GM12878 (cell line): ENCODE results near the gene MT3. TPM values are rescaled to one million over a fixed set of nuclear protein-coding genes. Genes with fewer than 3 reads are reported as not detected.

ENCODE experiments used
- ATAC-seq: fragments of 200-7000 bp; cut with Tn5 transposase; 3 replicates; pipeline ENCODE4 v1.9.1; 2020; ENCODE audit warnings: mild to moderate bottlenecking, moderate library complexity
- BruUV-seq: library from RNA; stranded (reverse); fragments of 400-500 nt; replicated peaks from 2 replicates; lab custom pipeline; 2021; lab: Mats Ljungman, UMichigan
- CTCF ChIA-PET: fragments of 300-600 bp; sonication (Branson Sonifier 250); formaldehyde crosslinking; extraction: SDS; loops from one replicate; lab custom pipeline; 2021; ENCODE audit warnings: inconsistent platforms; lab: Yijun Ruan, JAX
- POLR2A ChIA-PET: fragments of 350-600 bp; formaldehyde crosslinking; extraction: SDS; loops from one replicate; lab custom pipeline; 2021; ENCODE audit warnings: inconsistent platforms; lab: Charles Lee
- RAD21 ChIA-PET: fragments of 300-600 bp; sonication (Branson Sonifier 250); formaldehyde crosslinking; loops from one replicate; lab custom pipeline; 2023; ENCODE audit warnings: antibody characterized with exemption; ENCODE audit not compliant: unreplicated experiment; lab: Charles Lee
- SMC1A ChIA-PET: fragments of 300-600 bp; sonication (Branson Sonifier 250); formaldehyde crosslinking; loops from one replicate; lab custom pipeline; 2023; ENCODE audit not compliant: unreplicated experiment, uncharacterized antibody; lab: Charles Lee
- DNase-seq: peaks from one replicate; pipeline ENCODE4 v3.0.0-alpha.2; 2011; ENCODE audit warnings: low read depth, low spot score
- FAIRE-seq: peaks from 3 replicates; lab custom pipeline; 2011; peaks lifted over from hg19 to GRCh38; lab: Jason Lieb, UNC
- H2AFZ ChIP-seq: 2 replicates; pipeline ENCODE4 v1.6.0; 2011; ENCODE audit warnings: low read depth, low read length, control low read depth; ENCODE audit not compliant: control insufficient read depth
- H3K27ac ChIP-seq: 2 replicates; pipeline ENCODE4 v1.5.1; 2011; ENCODE audit warnings: control low read depth; ENCODE audit not compliant: control insufficient read depth, insufficient read depth
- H3K27me3 ChIP-seq, 2 experiments: replicated peaks in 1 of 2; 2 replicates each; pipeline versions ENCODE4 v1.6.0 to v1.6.1; 2011; ENCODE audit warnings: low read length in 1 of 2; ENCODE audit not compliant: control insufficient read depth in 2 of 2, insufficient read depth in 2 of 2
- H3K36me3 ChIP-seq, 2 experiments: 2 replicates each; pipeline ENCODE4 v1.5.1; 2011; ENCODE audit warnings: low read length in 1 of 2; ENCODE audit not compliant: control insufficient read depth in 2 of 2, insufficient read depth in 2 of 2
- H3K4me1 ChIP-seq: 2 replicates; pipeline ENCODE4 v1.6.1; 2011; ENCODE audit warnings: mild to moderate bottlenecking, low read length, moderate library complexity, mixed read lengths; ENCODE audit not compliant: control insufficient read depth, insufficient read depth
- H3K4me2 ChIP-seq: 2 replicates; pipeline ENCODE4 v1.6.0; 2011; ENCODE audit warnings: control low read depth; ENCODE audit not compliant: control insufficient read depth, insufficient read depth
- H3K4me3 ChIP-seq: fragments of 200-600 bp; sonication (generic); 2 replicates; pipeline ENCODE4 v1.5.1; 2016
- H3K79me2 ChIP-seq: 2 replicates; pipeline ENCODE4 v1.6.0; 2011; ENCODE audit warnings: low read length; ENCODE audit not compliant: control insufficient read depth, insufficient read depth
- H3K9ac ChIP-seq: 2 replicates; pipeline ENCODE4 v1.8.0; 2011; ENCODE audit warnings: low read length, control low read depth, mixed read lengths; ENCODE audit not compliant: control insufficient read depth, insufficient read depth
- H3K9me3 ChIP-seq: replicated peaks from 3 replicates; pipeline ENCODE4 v1.5.1; 2011; ENCODE audit warnings: mild to moderate bottlenecking, low read length; ENCODE audit not compliant: control insufficient read depth, insufficient read depth
- H4K20me1 ChIP-seq: 2 replicates; pipeline ENCODE4 v1.6.0; 2011; ENCODE audit not compliant: control insufficient read depth, insufficient read depth
- ATF2 ChIP-seq: IDR thresholded peaks from 2 replicates; pipeline ENCODE4 v1.6.1; 2012; ENCODE audit warnings: low read length, inconsistent platforms
- BCL3 ChIP-seq: IDR thresholded peaks from 2 replicates; pipeline ENCODE4 v1.6.1; 2011; ENCODE audit warnings: borderline replicate concordance, low read depth, mild to moderate bottlenecking, moderate library complexity, low read length; ENCODE audit not compliant: insufficient read depth, poor library complexity, severe bottlenecking
- BHLHE40 ChIP-seq, 2 experiments: fragments of 450-650 bp in 1 of 2; IDR thresholded peaks; 2 replicates each; pipeline ENCODE4 v1.6.1; 2011 to 2017; ENCODE audit warnings: low read depth in 2 of 2, borderline replicate concordance in 1 of 2, improper control_type of control experiment in 1 of 2, low read length in 1 of 2, mild to moderate bottlenecking in 1 of 2
- DPF2 ChIP-seq: fragments of 450-650 bp; IDR thresholded peaks from 2 replicates; pipeline ENCODE4 v1.6.1; 2017; ENCODE audit warnings: mild to moderate bottlenecking
- EGR1 ChIP-seq, 2 experiments: IDR thresholded peaks; 1 replicate in 1 of 2; 2 replicates in 1 of 2; pipeline ENCODE4 v1.6.1; 2011 to 2012; ENCODE audit warnings: low read depth in 2 of 2, low read length in 2 of 2, borderline replicate concordance in 1 of 2, mild to moderate bottlenecking in 1 of 2, moderate library complexity in 1 of 2
- FOXK2 ChIP-seq: fragments of 450-650 bp; IDR thresholded peaks from 2 replicates; pipeline ENCODE4 v1.6.1; 2017; ENCODE audit warnings: mild to moderate bottlenecking, moderate library complexity
- NFIC ChIP-seq: IDR thresholded peaks from 2 replicates; pipeline ENCODE4 v1.6.1; 2012; ENCODE audit warnings: low read depth, mild to moderate bottlenecking, inconsistent platforms, low read length, moderate library complexity
- NFYB ChIP-seq: IDR thresholded peaks from 2 replicates; pipeline ENCODE4 v1.6.1; 2011; ENCODE audit warnings: low read depth, mild to moderate bottlenecking, low read length, improper control_type of control experiment, moderate library complexity; ENCODE audit not compliant: insufficient read depth
- PAX8 ChIP-seq: fragments of 450-650 bp; IDR thresholded peaks from 2 replicates; pipeline ENCODE4 v1.6.1; 2017; ENCODE audit warnings: mild to moderate bottlenecking, moderate library complexity
- PBX3 ChIP-seq: IDR thresholded peaks from 2 replicates; pipeline ENCODE4 v1.6.1; 2011; ENCODE audit warnings: mild to moderate bottlenecking, low read depth, low read length, moderate library complexity; ENCODE audit not compliant: insufficient replicate concordance
- POLR2AphosphoS5 ChIP-seq: IDR thresholded peaks from 2 replicates; pipeline ENCODE4 v1.6.1; 2011; ENCODE audit warnings: mild to moderate bottlenecking, low read length, inconsistent platforms
- WGBS: methylation state at CpG from one replicate; pipeline ENCODE4 v1.1.6; 2016; ENCODE audit warnings: low lambda C conversion rate; ENCODE audit not compliant: insufficient replicate concordance, insufficient coverage; ENCODE audit errors: missing lambda C conversion rate; 5-methylcytosine and 5-hydroxymethylcytosine counted together
- in situ Hi-C: fragments of 300-500 bp; cut with MboI; formaldehyde crosslinking; loops from 9 replicates; pipeline ENCODE4 v1.14.3; 2018; ENCODE audit warnings: mixed read lengths
- intact Hi-C: fragments of 100-400 bp; cut with micrococcal nuclease; formaldehyde crosslinking; loops from one replicate; pipeline ENCODE4 v1.14.2; 2022; ENCODE audit not compliant: unreplicated experiment
- polyA plus RNA-seq, 11 experiments: library from polyadenylated mRNA; depleted of rRNA in 4 of 11; unstranded in 6 of 11; stranded (reverse) in 5 of 11; fragments of >200 nt; fragmentation: Nextera tagmentation in 4 of 11; fragmentation: Illumina TruSeq in 1 of 11; extraction: Ambion mirVana in 4 of 11; extraction: Trizol in 1 of 11; gene quantifications; 1 replicate in 1 of 11; 2 replicates in 10 of 11; pipeline versions ENCODE4 v1.2.1 to v1.2.3, GENCODE V29; 2011 to 2016; ENCODE audit warnings: inconsistent platforms in 2 of 11, missing spikeins in 2 of 11, low read depth in 1 of 11
- total RNA-seq, 4 experiments: library from RNA; depleted of rRNA in 3 of 4; stranded (reverse); fragments of >200 nt in 3 of 4; fragmentation: Illumina TruSeq in 1 of 4; extraction: Trizol in 1 of 4; gene quantifications; 2 replicates each; pipeline versions ENCODE4 v1.2.1 to v1.2.3, GENCODE V29; 2013 to 2021

The MT3 gene
- total and polyA plus RNA-seq, 10 of the 15 experiments (the other 5 are each of a cell fraction or from before 2014, with no cell fraction given), result 0.41 TPM; not detected in 9

GRCh38 chr16:56558024-56558747 is 31.1 kb upstream of the MT3 start:
- H3K4me1 ChIP-seq, result no peaks in the 10 kb centered on the region
- no peaks in the 10 kb centered on the region for H3K36me3 ChIP-seq
- ChIA-PET SMC1A (interaction anchor here (1.0 kb wide), 1 partner anchor 219 kb away, joined by 3 read pairs; no protein-coding TSS in a partner anchor), RAD21 (no interaction called here), CTCF (no interaction called here), POLR2A (no interaction called here)
- H3K9ac ChIP-seq, result no peak overlapping the region
- no peaks in the 10 kb centered on the region for H3K9me3 ChIP-seq
- H2AFZ ChIP-seq, result no peak overlapping the region
- no peaks in the 10 kb centered on the region for H3K79me2 ChIP-seq
- 36% methylated on average over 8 of the region's 8 CpGs for WGBS
- intact Hi-C loops, result no loop called here
- no peak for FAIRE-seq
- H4K20me1 ChIP-seq, result no peaks in the 10 kb centered on the region
- DNase-seq, result no peak
- ATAC-seq, result no peak
- in situ Hi-C loops, result no loop called here
- no TSS peak for BruUV-seq
- TF ChIP-seq PAX8 (no peak), EGR1 (IDR thresholded peaks at IDR 0.05; ENCODE audit: borderline replicate concordance in 1 of 2, low read depth in 2 of 2, low read length in 2 of 2) (no peak), NFYB (no peak), BHLHE40 (IDR thresholded peaks at IDR 0.05; ENCODE audit: borderline replicate concordance in 1 of 2, low read depth in 2 of 2, low read length in 1 of 2) (no peak)
- no peaks in the 10 kb centered on the region; a peak in 2 of 4 replicates for H3K27me3 ChIP-seq
- no peak overlapping the region for H3K4me3 ChIP-seq
- H3K27ac ChIP-seq, result no peak overlapping the region
- no peak overlapping the region for H3K4me2 ChIP-seq

GRCh38 chr16:56559109-56559508 is 30.2 kb upstream of the MT3 start:
- Histone ChIP-seq H3K27me3 (no peaks in the 10 kb centered on the region; a peak in 2 of 4 replicates), H3K9ac (no peak overlapping the region), H3K36me3 (no peaks in the 10 kb centered on the region), H3K4me1 (no peaks in the 10 kb centered on the region), H3K9me3 (no peaks in the 10 kb centered on the region), H3K27ac (no peak overlapping the region), H2AFZ (no peak overlapping the region), H3K4me3 (no peak overlapping the region), H4K20me1 (no peaks in the 10 kb centered on the region), H3K79me2 (no peaks in the 10 kb centered on the region), H3K4me2 (no peak overlapping the region)
- ATAC-seq (no peak), DNase-seq (no peak), FAIRE-seq (no peak)
- 62% methylated on average over 4 of the region's 4 CpGs for WGBS
- CTCF ChIA-PET, result no interaction called here
- BruUV-seq, result no TSS peak
- intact Hi-C loops, result no loop called here
- RAD21 ChIA-PET, result no interaction called here
- SMC1A ChIA-PET, result no interaction called here
- POLR2A ChIA-PET, result no interaction called here
- in situ Hi-C loops, result no loop called here
- no peak for TF ChIP-seq BCL3
- TF ChIP-seq PAX8, result no peak
- no peak for TF ChIP-seq FOXK2
- TF ChIP-seq DPF2, result no peak
- no peak for TF ChIP-seq POLR2AphosphoS5
- no peak for TF ChIP-seq ATF2
- no peak for TF ChIP-seq NFIC
- TF ChIP-seq PBX3, result no peak
